ENCODE data around the gene VAV2.

Gene VAV2

GRCh38 chr9:133991964-133992779 is at the start of gene VAV2:
TSS of gene VAV2 (minus strand) at chr9:133992324. CDS start at chr9:133992278, 46 bp downstream.
- no peak for DNase-seq (ENCODE audit: low spot score)

- no peak for DNase-seq (ENCODE audit: low spot score)
Measured at GRCh38 chr9:134041649-134041962, 49.5 kb upstream of the VAV2 start.

GRCh38 chr9:134040781-134041648 is 48.9 kb upstream of the VAV2 start:
- DNase-seq (ENCODE audit: low spot score) = no peak

- no peak for DNase-seq (ENCODE audit: low spot score)
Measured at GRCh38 chr9:134040176-134040565, 48.0 kb upstream of the VAV2 start.

GRCh38 chr9:134039386-134040175 is 47.5 kb upstream of the VAV2 start:
- DNase-seq (ENCODE audit: low spot score) = no peak

GRCh38 chr9:134037641-134038040 is 45.5 kb upstream of the VAV2 start:
- DNase-seq (ENCODE audit: low spot score) = no peak

- no peak for DNase-seq (ENCODE audit: low spot score)
Measured at GRCh38 chr9:134036130-134036529, 44.0 kb upstream of the VAV2 start.

GRCh38 chr9:134035041-134036039 is 43.2 kb upstream of the VAV2 start:
- DNase-seq (ENCODE audit: low spot score) = no peak

GRCh38 chr9:134034215-134035040 is 42.3 kb upstream of the VAV2 start:
- DNase-seq (ENCODE audit: low spot score) = no peak

- DNase-seq (ENCODE audit: low spot score) = no peak
Measured at GRCh38 chr9:134033516-134034214, 41.5 kb upstream of the VAV2 start.

GRCh38 chr9:134032456-134033222 is 40.5 kb upstream of the VAV2 start:
- no peak for DNase-seq (ENCODE audit: low spot score)

- no peak for DNase-seq (ENCODE audit: low spot score)
Measured at GRCh38 chr9:134031783-134032182, 39.7 kb upstream of the VAV2 start.

- DNase-seq (ENCODE audit: low spot score) = no peak
Measured at GRCh38 chr9:134030821-134031470, 38.8 kb upstream of the VAV2 start.

GRCh38 chr9:134029248-134030226 is 37.4 kb upstream of the VAV2 start:
- DNase-seq (ENCODE audit: low spot score) = no peak

GRCh38 chr9:134028575-134029247 is 36.6 kb upstream of the VAV2 start:
- no peak for DNase-seq (ENCODE audit: low spot score)

- DNase-seq (ENCODE audit: low spot score) = no peak
Measured at GRCh38 chr9:134028076-134028475, 36.0 kb upstream of the VAV2 start.

GRCh38 chr9:134027561-134027960 is 35.4 kb upstream of the VAV2 start:
- DNase-seq (ENCODE audit: low spot score) = no peak

Data from left forelimb (tissue), 1 donor.